Smooth muscle cell (in vitro differentiated cells): ENCODE measurements around the gene CD300LG. TPM values are rescaled to one million over a fixed set of nuclear protein-coding genes. Genes with fewer than 3 reads are reported as not detected.

ENCODE experiments used
- DNase-seq: peaks from one replicate; lab custom pipeline; 2025; ENCODE audit not compliant: unreplicated experiment; lab: John Stamatoyannopoulos, UW
- H2AFZ ChIP-seq: fragments of 200-600 bp; sonication (generic); 2 replicates; pipeline ENCODE4 v1.6.0; 2016; ENCODE audit warnings: antibody characterized with exemption, low read depth, mild to moderate bottlenecking
- H3F3A ChIP-seq: fragments of 200-600 bp; sonication (generic); 2 replicates; pipeline ENCODE4 v1.6.0; 2017; ENCODE audit warnings: antibody characterized with exemption, low read depth
- H3K27ac ChIP-seq: fragments of 200-600 bp; sonication (generic); 2 replicates; pipeline ENCODE4 v1.5.1; 2016; ENCODE audit warnings: low read depth, mild to moderate bottlenecking
- H3K27me3 ChIP-seq: fragments of 200-600 bp; sonication (generic); 2 replicates; pipeline ENCODE4 v1.6.1; 2016; ENCODE audit warnings: low read depth, mild to moderate bottlenecking
- H3K36me3 ChIP-seq: fragments of 200-600 bp; sonication (generic); 2 replicates; pipeline ENCODE4 v1.5.1; 2016; ENCODE audit warnings: low read depth
- H3K4me1 ChIP-seq: fragments of 200-600 bp; sonication (generic); 2 replicates; pipeline ENCODE4 v1.5.1; 2016; ENCODE audit warnings: low read depth
- H3K4me2 ChIP-seq: fragments of 200-600 bp; sonication (generic); 2 replicates; pipeline ENCODE4 v1.6.0; 2016; ENCODE audit warnings: mild to moderate bottlenecking
- H3K4me3 ChIP-seq: fragments of 200-600 bp; sonication (generic); 2 replicates; pipeline ENCODE4 v1.5.1; 2016; ENCODE audit warnings: mild to moderate bottlenecking
- H3K79me2 ChIP-seq: fragments of 200-600 bp; sonication (generic); 2 replicates; pipeline ENCODE4 v1.6.0; 2016; ENCODE audit warnings: low read depth, mild to moderate bottlenecking
- H3K9ac ChIP-seq: fragments of 200-600 bp; sonication (generic); 2 replicates; pipeline ENCODE4 v1.6.0; 2016; ENCODE audit warnings: low read depth
- H3K9me3 ChIP-seq: fragments of 200-600 bp; sonication (generic); replicated peaks from 2 replicates; pipeline ENCODE4 v1.5.1; 2016; ENCODE audit warnings: low read depth
- H4K20me1 ChIP-seq: fragments of 200-600 bp; sonication (generic); 2 replicates; pipeline ENCODE4 v1.6.0; 2016; ENCODE audit warnings: low read depth
- CTCF ChIP-seq: fragments of 200-600 bp; sonication (generic); IDR thresholded peaks from 2 replicates; pipeline ENCODE4 v1.5.1; 2017; ENCODE audit warnings: borderline replicate concordance, mild to moderate bottlenecking, antibody characterized with exemption; ENCODE audit not compliant: insufficient read depth, poor library complexity, severe bottlenecking
- WGBS: methylation state at CpG from one replicate; pipeline ENCODE4 v1.1.7; 2016; ENCODE audit warnings: low lambda C conversion rate; 5-methylcytosine and 5-hydroxymethylcytosine counted together
- polyA plus RNA-seq: library from polyadenylated mRNA; unstranded; fragments of >200 nt; fragmentation: Nextera tagmentation; extraction: Ambion mirVana; gene quantifications from 2 replicates; pipeline ENCODE4 v1.2.1, GENCODE V29; 2016
- total RNA-seq: library from RNA; depleted of rRNA; stranded (reverse); fragments of >200 nt; gene quantifications from 2 replicates; pipeline ENCODE4 v1.2.3, GENCODE V29; 2014

The CD300LG gene
- total and polyA plus RNA-seq, 2 experiments from 2014 or later: not detected

DNA sequence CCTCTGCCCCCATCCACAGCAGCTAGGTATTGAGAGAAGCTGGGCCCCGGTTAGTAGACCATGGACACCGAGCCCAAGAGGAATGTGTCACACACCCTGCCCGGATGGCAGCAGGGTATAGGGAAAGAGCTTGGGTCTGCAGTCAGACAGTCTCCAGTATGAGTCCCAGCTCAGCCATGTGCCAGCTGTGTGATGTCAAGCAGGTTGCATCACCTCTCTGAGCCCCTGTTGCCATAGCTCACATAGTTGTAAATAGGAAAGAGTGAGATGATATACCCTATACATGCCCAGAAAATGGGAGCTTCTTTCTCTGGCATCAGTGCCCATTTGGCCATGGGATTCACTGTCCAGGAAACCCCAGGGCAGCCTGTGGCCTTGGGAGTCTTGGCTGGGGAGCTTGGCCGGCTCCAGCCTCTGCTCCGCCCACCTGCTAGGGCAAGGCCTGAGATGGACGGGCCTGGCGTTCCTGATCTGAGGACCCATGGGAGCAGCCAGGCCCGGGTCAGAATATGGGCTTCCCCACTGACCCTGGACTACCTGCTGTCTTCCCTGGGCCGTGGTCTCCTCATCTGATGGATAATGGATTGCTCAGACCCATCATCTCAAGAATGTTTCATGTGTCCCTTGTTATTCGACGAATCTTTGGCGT lies 13.2 kb downstream of the CD300LG start:
- peaks cover 6% of the 10 kb centered on the region for H3K27me3 ChIP-seq

GRCh38 chr17:43860927-43861622 lies 14.1 kb downstream of the CD300LG start:
- no peak for DNase-seq
- Histone ChIP-seq H3F3A (no peaks in the 10 kb centered on the region), H3K4me2 (no peak overlapping the region), H3K9ac (no peak overlapping the region), H3K9me3 (no peaks in the 10 kb centered on the region), H3K27me3 (peaks cover 2% of the 10 kb centered on the region), H2AFZ (no peak overlapping the region), H3K4me1 (no peaks in the 10 kb centered on the region), H3K79me2 (no peaks in the 10 kb centered on the region), H3K36me3 (no peaks in the 10 kb centered on the region), H4K20me1 (no peaks in the 10 kb centered on the region), H3K27ac (no peak overlapping the region), H3K4me3 (no peak overlapping the region)
- 86% methylated on average over 9 of the region's 9 CpGs for WGBS
- no peak for TF ChIP-seq CTCF

More for the DNA sequence above, 13.2 kb downstream of the CD300LG start:
- H3K4me1 ChIP-seq: no peaks in the 10 kb centered on the region
- no peak overlapping the region for H2AFZ ChIP-seq
- no peak overlapping the region for H3K4me3 ChIP-seq
- no peak for DNase-seq
- no peaks in the 10 kb centered on the region for H4K20me1 ChIP-seq
- no peaks in the 10 kb centered on the region for H3K36me3 ChIP-seq
- no peak overlapping the region for H3K9ac ChIP-seq
- no peaks in the 10 kb centered on the region for H3K79me2 ChIP-seq
- 94% methylated on average over 12 of the region's 12 CpGs for WGBS
- TF ChIP-seq CTCF: no peak
- H3K27ac ChIP-seq: no peak overlapping the region
- H3K4me2 ChIP-seq: no peak overlapping the region
- H3F3A ChIP-seq: no peaks in the 10 kb centered on the region
- no peaks in the 10 kb centered on the region for H3K9me3 ChIP-seq

- no peaks in the 10 kb centered on the region for H3K36me3 ChIP-seq
- H4K20me1 ChIP-seq: no peaks in the 10 kb centered on the region
- H3F3A ChIP-seq: no peaks in the 10 kb centered on the region
- no peak for TF ChIP-seq CTCF
- H3K27me3 ChIP-seq: peaks cover 2% of the 10 kb centered on the region
- H3K4me1 ChIP-seq: no peaks in the 10 kb centered on the region
- WGBS: 88% methylated on average over 9 of the region's 9 CpGs
- H3K4me2 ChIP-seq: no peak overlapping the region
- H3K4me3 ChIP-seq: no peak overlapping the region
- H3K79me2 ChIP-seq: no peaks in the 10 kb centered on the region
- no peak overlapping the region for H3K9ac ChIP-seq
- DNase-seq: no peak
- no peaks in the 10 kb centered on the region for H3K9me3 ChIP-seq
- H2AFZ ChIP-seq: no peak overlapping the region
- no peak overlapping the region for H3K27ac ChIP-seq
These were observed 15.0 kb downstream of the CD300LG start for GRCh38 chr17:43861960-43862359.
